GM18951 (cell line): ENCODE results near the gene CDH19.

Source experiments
- POLR2A ChIP-seq: IDR thresholded peaks from 4 replicates; pipeline ENCODE4 v1.6.1; 2011; ENCODE audit warnings: mild to moderate bottlenecking; ENCODE audit not compliant: insufficient read length, insufficient read depth; ENCODE audit errors: extremely low read depth
- in situ Hi-C: fragments of 300-500 bp; cut with MboI; formaldehyde crosslinking; loops from one replicate; pipeline ENCODE4 v1.12.0; 2022; ENCODE audit warnings: low sequenced_read_pairs, mixed read lengths, inconsistent platforms; ENCODE audit not compliant: unreplicated experiment

Gene CDH19, protein sequence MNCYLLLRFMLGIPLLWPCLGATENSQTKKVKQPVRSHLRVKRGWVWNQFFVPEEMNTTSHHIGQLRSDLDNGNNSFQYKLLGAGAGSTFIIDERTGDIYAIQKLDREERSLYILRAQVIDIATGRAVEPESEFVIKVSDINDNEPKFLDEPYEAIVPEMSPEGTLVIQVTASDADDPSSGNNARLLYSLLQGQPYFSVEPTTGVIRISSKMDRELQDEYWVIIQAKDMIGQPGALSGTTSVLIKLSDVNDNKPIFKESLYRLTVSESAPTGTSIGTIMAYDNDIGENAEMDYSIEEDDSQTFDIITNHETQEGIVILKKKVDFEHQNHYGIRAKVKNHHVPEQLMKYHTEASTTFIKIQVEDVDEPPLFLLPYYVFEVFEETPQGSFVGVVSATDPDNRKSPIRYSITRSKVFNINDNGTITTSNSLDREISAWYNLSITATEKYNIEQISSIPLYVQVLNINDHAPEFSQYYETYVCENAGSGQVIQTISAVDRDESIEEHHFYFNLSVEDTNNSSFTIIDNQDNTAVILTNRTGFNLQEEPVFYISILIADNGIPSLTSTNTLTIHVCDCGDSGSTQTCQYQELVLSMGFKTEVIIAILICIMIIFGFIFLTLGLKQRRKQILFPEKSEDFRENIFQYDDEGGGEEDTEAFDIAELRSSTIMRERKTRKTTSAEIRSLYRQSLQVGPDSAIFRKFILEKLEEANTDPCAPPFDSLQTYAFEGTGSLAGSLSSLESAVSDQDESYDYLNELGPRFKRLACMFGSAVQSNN

DNA sequence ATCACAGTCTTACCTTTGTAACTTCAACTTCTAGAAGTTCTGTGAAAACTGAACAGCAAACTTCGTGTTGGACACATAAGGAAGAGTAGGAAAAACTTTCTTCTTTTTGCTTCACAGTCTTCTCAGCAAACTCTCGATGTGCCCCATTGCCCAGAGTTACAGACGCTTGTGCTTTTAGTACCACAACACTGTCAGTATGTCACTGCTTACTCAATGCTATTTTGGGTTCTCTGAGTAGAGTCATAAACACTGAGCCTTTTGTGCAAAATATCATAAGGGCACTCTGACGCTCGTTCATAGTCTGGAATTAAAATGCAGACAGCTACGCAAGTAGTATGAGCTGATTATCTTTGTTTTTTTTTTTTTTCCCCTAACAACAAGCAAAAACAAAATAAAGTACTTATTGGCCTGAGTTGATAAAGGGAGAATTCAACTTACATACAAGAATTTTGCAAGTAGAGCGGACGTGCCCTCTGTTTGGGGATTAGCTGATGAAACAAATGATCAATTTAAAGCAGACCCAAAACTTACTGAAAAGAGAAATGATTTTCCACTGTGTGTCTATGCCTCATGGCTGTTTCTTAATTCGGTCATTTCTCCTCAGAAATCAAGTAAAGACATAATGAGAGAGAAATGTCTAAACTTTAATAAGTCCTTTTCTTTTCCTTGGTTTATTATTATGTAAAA lies at the start of gene CDH19:
TSS of gene CDH19 (minus strand) at position 150 of the 687 bp plus-strand sequence. CDS start 31,886 bp downstream, outside the sequence.
- in situ Hi-C loops = no loop called here

DNA sequence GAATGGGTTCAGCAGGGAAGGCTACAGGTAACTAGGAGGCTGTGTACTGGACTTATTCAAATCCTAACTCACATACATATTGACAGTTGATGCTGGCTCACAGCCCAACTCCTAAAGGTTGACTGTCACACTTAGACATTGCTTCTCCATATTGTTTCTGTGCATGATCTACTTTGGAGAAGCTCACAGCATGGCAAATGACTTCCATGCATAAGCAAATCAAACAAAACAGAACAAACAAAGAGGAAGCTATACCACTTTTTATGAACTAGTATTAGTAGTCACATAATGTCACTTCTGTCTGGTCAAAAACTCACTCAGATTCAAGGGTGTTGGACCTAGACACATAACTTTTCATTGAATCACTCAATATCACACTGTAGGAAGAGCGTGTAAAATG lies 43.8 kb upstream of the CDH19 start:
- in situ Hi-C loops = no loop called here
- no peak for TF ChIP-seq POLR2A

More for the DNA sequence above, at the start of gene CDH19:
- TF ChIP-seq POLR2A = no peak

- in situ Hi-C loops = no loop called here
- no peak for TF ChIP-seq POLR2A
Measured at GRCh38 chr18:66646609-66647008, 42.7 kb upstream of the CDH19 start.

DNA sequence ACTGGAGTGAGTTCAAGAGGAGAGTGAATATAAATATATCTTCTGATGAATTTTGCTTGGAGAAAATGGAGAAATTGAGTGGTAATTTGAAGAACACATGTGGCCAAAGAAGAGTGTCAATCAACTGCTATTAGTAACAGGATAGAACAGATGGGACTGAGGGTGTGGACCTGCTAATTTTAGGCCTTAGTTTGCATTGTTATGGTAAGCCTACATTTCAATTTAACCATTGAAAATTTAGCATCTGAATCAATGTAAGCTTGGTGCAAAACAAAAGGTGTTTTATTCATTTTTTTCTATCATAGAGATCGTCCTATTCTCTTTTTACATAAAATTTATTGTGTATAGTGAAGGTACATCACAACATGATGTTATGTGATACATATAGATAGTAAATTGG lies 42.1 kb upstream of the CDH19 start:
- no peak for TF ChIP-seq POLR2A

GRCh38 chr18:66641056-66641455 lies 37.2 kb upstream of the CDH19 start:
- no peak for TF ChIP-seq POLR2A
- in situ Hi-C loops = no loop called here

More for the DNA sequence above, 42.1 kb upstream of the CDH19 start:
- in situ Hi-C loops = no loop called here

DNA sequence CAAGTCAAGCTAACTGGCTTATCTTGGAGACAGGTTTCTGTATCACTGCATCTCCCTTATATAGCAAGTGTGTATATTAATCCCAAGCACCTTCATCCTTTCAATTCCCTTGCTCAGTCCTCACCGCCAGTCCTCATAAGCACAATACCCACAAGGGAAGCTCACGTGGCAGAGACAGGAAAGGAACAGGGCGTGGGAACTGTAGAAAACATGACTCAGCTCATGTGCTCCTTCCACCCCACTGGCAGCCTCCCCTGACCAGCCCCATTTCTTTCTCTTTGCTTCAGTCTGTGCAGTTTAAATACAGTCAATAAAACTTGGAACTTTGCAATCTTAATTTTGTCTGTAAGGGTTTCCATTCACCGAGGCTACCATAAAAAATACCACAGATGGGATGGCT lies 36.5 kb upstream of the CDH19 start:
- no peak for TF ChIP-seq POLR2A
- in situ Hi-C loops = no loop called here

DNA sequence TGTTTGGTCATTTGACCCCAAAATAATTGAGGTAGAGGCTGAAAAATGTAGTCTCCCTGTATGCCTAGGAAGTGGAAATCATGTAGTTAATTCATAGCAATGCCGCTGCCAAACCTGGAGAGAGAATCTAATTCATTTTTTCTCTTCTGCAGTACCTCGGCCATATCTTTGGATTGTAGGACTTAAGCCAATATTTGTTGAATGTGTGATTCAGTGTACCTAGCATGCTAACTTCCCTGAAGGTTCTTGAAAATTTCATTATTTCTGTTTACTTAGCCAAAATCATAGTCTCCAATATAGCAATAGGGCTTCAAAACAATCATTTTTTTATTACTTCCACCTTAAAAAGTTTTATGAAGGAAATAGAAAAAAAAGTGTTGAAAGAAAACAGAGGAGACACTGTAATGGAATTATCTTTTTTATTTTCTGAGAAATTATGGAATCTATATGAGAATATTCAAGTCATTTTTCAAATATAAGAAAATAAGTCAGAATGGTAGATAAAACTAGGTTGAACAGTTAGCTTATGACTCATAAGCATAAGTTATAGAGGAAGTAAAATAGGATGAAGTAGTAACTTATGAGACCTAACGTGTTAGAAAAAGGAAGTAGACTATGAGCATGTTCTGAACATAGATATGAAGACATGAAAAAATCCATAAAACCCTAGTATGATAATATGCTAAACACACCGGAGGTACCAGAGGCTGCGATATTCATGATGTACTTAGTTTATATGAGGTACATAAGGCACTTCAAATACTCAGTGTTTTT lies 35.2 kb upstream of the CDH19 start:
- in situ Hi-C loops = no loop called here
- TF ChIP-seq POLR2A = no peak

DNA sequence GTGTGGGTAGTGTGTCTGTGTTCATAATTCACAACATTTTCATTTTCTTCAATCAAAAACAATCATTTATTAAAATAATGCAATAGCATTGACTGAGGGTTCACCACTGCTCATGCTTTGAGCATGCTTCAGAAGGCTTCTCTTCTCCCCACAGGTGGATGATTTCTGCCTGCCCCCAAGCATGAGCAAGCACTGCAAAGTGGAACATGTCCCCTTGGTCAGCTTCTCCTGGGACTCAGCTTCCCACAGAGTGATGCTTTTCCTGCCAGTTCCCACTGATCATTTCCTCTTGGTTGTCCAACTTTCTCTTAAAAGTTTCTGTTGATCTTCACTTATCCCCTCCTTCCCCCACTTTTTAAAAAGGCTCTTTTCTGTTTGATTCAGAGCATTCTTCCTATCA lies 31.5 kb upstream of the CDH19 start:
- no peak for TF ChIP-seq POLR2A
- in situ Hi-C loops = no loop called here

GRCh38 chr18:66632756-66633155 lies 28.9 kb upstream of the CDH19 start:
- in situ Hi-C loops = no loop called here
- no peak for TF ChIP-seq POLR2A

DNA sequence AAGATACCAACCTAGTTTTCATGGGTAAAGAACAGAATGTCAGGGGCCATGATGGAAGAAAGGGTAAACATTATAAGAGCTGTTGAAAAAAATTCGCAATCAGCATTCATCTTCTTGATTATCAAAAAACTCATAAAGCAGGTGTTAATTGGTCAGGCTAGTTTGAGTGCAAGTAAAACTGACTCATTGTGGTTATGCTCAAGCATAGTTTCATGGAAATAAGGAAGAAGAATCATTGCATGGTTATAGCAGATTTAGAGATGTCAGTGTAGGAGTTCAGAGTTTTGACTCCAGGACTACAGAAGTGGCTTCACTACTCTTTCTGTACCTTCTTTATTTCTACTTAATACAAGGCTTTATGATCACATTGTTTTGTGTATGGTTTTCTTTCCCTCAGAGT lies 26.9 kb upstream of the CDH19 start:
- in situ Hi-C loops = no loop called here
- TF ChIP-seq POLR2A = no peak

DNA sequence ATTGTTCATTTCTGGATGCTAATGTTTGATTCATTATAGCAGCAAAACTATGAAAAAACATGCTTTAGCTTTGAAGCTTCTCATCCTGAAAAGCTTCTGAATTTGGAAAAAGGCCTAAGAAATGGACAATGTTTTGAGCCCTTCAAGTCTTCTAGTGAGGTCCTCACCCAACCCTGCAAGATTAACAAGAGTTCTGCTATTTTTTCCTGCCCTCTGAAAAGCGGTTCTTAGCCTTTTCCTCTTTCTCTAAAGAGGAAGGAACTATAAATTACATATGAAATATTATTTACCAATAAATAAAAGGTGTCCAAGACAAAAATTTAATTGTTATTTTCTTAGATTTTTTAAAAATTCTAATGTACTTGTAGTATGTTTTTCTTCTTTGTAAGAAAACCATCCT lies 19.9 kb upstream of the CDH19 start:
- TF ChIP-seq POLR2A = no peak
- in situ Hi-C loops = no loop called here

DNA sequence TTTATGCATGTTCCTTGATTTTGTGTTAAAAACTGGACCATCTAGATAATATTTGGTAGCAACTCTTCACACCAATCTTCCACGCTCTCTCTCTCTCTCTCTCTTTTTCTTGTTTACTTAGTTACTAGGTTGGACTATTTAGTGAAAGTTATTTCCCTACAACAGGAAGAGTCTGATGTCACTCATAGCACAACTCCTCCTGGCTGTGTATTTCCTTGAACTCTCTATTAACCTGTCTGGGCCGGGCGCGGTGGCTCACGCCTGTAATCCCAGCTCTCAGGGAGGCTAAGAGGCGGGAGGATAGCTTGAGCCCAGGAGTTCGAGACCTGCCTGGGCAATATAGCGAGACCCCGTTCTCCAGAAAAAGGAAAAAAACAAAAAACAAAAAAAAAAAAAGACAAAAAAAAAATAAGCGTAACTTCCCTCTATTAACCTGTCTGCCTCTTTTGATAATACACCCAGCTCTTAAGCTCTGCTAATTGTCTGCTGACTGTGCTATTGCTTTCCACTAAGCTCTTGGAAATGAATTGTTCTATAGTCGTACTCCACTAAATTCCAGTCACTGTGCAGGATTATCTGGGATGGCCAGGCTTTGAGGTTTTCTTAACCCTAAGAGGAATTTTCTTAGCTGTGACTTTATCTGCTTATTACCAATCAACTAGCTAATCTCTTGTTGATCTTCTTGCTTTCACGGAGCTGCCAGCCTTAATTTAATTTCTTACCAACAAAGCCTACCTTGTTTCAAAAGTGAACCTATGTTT lies 18.1 kb upstream of the CDH19 start:
- in situ Hi-C loops = no loop called here
- TF ChIP-seq POLR2A = no peak
